Liver (tissue), 9 donors: ENCODE results near the gene SFTA2. TPM values are rescaled to one million over a fixed set of nuclear protein-coding genes. Genes with fewer than 3 reads are reported as not detected.

Experiments
- DNase-seq: peaks from one replicate; pipeline ENCODE4 v3.0.0-alpha.2; 2017; ENCODE audit warnings: low spot score
- H3K27ac ChIP-seq, 2 donors: one replicate each; pipeline ENCODE4 v1.7.0; 2013; ENCODE audit warnings: inconsistent platforms in 2 of 2, low read length in 2 of 2, control low read depth in 1 of 2, low read depth in 1 of 2, mild to moderate bottlenecking in 1 of 2
- H3K27me3 ChIP-seq, 4 donors: one replicate each; pipeline versions ENCODE4 v1.6.1 to v1.7.0; 2013; ENCODE audit warnings: low read length in 3 of 4, inconsistent platforms in 1 of 4, mild to moderate bottlenecking in 1 of 4, moderate library complexity in 1 of 4; ENCODE audit not compliant: control insufficient read depth in 4 of 4, insufficient read depth in 4 of 4
- H3K36me3 ChIP-seq, 4 donors: one replicate each; pipeline versions ENCODE4 v1.6.1 to v1.7.0; 2013; ENCODE audit warnings: low read length in 3 of 4, mild to moderate bottlenecking in 3 of 4, low read depth in 1 of 4, moderate library complexity in 1 of 4; ENCODE audit not compliant: control insufficient read depth in 4 of 4, insufficient read depth in 3 of 4
- H3K4me1 ChIP-seq, 4 donors: one replicate each; pipeline versions ENCODE4 v1.6.1 to v1.7.0; 2013; ENCODE audit warnings: low read length in 3 of 4, mild to moderate bottlenecking in 3 of 4, moderate library complexity in 1 of 4; ENCODE audit not compliant: control insufficient read depth in 4 of 4, insufficient read depth in 4 of 4
- H3K4me3 ChIP-seq, 3 donors: one replicate each; pipeline versions ENCODE4 v1.6.1 to v1.7.0; 2013; ENCODE audit warnings: low read length in 3 of 3, control low read depth in 1 of 3, low read depth in 1 of 3, mild to moderate bottlenecking in 1 of 3
- H3K9ac ChIP-seq, 2 donors: one replicate each; pipeline ENCODE4 v1.7.0; 2013; ENCODE audit warnings: low read length in 2 of 2, mild to moderate bottlenecking in 2 of 2, moderate library complexity in 2 of 2, control low read depth in 1 of 2, low read depth in 1 of 2
- H3K9me3 ChIP-seq, 4 donors: one replicate each; pipeline versions ENCODE4 v1.6.1 to v1.7.0; 2013; ENCODE audit warnings: low read length in 3 of 4; ENCODE audit not compliant: control insufficient read depth in 4 of 4
- ATF3 ChIP-seq: IDR thresholded peaks from 2 replicates; pipeline ENCODE4 v1.6.1; 2016; ENCODE audit warnings: antibody characterized with exemption
- CTCF ChIP-seq: fragments of 150-350 bp; IDR thresholded peaks from 2 replicates; pipeline ENCODE4 v1.5.1; 2017; ENCODE audit warnings: improper control_type of control experiment, low read depth, low read length; ENCODE audit not compliant: missing input control
- EGR1 ChIP-seq, 2 donors: IDR thresholded peaks; 2 replicates each; pipeline ENCODE4 v1.6.1; 2016 to 2018; ENCODE audit warnings: antibody characterized with exemption in 2 of 2, low read depth in 2 of 2
- FOXA1 ChIP-seq: IDR thresholded peaks from 2 replicates; pipeline ENCODE4 v1.6.1; 2016; ENCODE audit warnings: antibody characterized with exemption
- GABPA ChIP-seq, 2 donors: IDR thresholded peaks in 1 of 2; conservative IDR thresholded peaks in 1 of 2; 2 replicates each; pipeline ENCODE4 v1.6.1; 2016; ENCODE audit warnings: antibody characterized with exemption in 2 of 2, mild to moderate bottlenecking in 1 of 2, moderate library complexity in 1 of 2
- HNF4A ChIP-seq, 2 donors: conservative IDR thresholded peaks; 2 replicates each; pipeline ENCODE4 v1.6.1; 2016; ENCODE audit warnings: antibody characterized with exemption in 2 of 2, mild to moderate bottlenecking in 2 of 2
- HNF4G ChIP-seq: IDR thresholded peaks from 2 replicates; pipeline ENCODE4 v1.6.1; 2016; ENCODE audit warnings: antibody characterized with exemption
- JUND ChIP-seq, 2 donors: IDR thresholded peaks; 2 replicates each; pipeline ENCODE4 v1.6.1; 2016; ENCODE audit warnings: antibody characterized with exemption in 2 of 2
- MAX ChIP-seq: IDR thresholded peaks from 2 replicates; pipeline ENCODE4 v1.6.1; 2016; ENCODE audit warnings: antibody characterized with exemption
- NR2F2 ChIP-seq: IDR thresholded peaks from 2 replicates; pipeline ENCODE4 v1.6.1; 2016; ENCODE audit warnings: antibody characterized with exemption
- RAD21 ChIP-seq, 2 donors: IDR thresholded peaks; 2 replicates each; pipeline ENCODE4 v1.6.1; 2016; ENCODE audit warnings: antibody characterized with exemption in 2 of 2, mild to moderate bottlenecking in 2 of 2
- REST ChIP-seq: IDR thresholded peaks from 2 replicates; pipeline ENCODE4 v1.6.1; 2016; ENCODE audit warnings: antibody characterized with exemption, mild to moderate bottlenecking
- RXRA ChIP-seq, 2 donors: IDR thresholded peaks; 2 replicates each; pipeline ENCODE4 v1.6.1; 2017 to 2018; ENCODE audit warnings: antibody characterized with exemption in 2 of 2, mild to moderate bottlenecking in 1 of 2
- TAF1 ChIP-seq: conservative IDR thresholded peaks from 2 replicates; pipeline ENCODE4 v1.6.1; 2016; ENCODE audit warnings: antibody characterized with exemption, mild to moderate bottlenecking
- YY1 ChIP-seq: IDR thresholded peaks from 2 replicates; pipeline ENCODE4 v1.6.1; 2016; ENCODE audit warnings: antibody characterized with exemption, mild to moderate bottlenecking
- ZBTB33 ChIP-seq: IDR thresholded peaks from 2 replicates; pipeline ENCODE4 v1.6.1; 2016; ENCODE audit warnings: antibody characterized with exemption
- WGBS: extraction: QIAGEN DNeasy Blood & Tissue Kit; methylation state at CpG from one replicate; pipeline ENCODE4 v1.1.7; 2013; 5-methylcytosine and 5-hydroxymethylcytosine counted together
- polyA plus RNA-seq, 2 donors: library from polyadenylated mRNA; stranded (reverse) in 1 of 2; unstranded in 1 of 2; fragments of 200-250 nt in 1 of 2; fragments of >200 nt in 1 of 2; fragmentation: Nextera tagmentation in 1 of 2; extraction: Ambion mirVana in 1 of 2; gene quantifications; one replicate each; pipeline versions ENCODE4 v1.2.1 to v1.2.3, GENCODE V29; 2013 to 2015
- total RNA-seq, 2 donors: library from RNA; depleted of rRNA; stranded (reverse); fragments of >200 nt; gene quantifications; one replicate each; pipeline ENCODE4 v1.2.3, GENCODE V29; 2014
- donor health status: healthy.
- donor health status: healthy.
- donor health status: healthy.
- donor health status: healthy.
- donor health status: healthy.

The SFTA2 gene
- total and polyA plus RNA-seq, 4 donors: 0.60 TPM; not detected in 3

GRCh38 chr6:30954631-30955366, 22.8 kb upstream of the SFTA2 start:
- Histone ChIP-seq H3K9me3 (peaks cover 0 to 4% (median 0%) of the 10 kb centered on the region in 4 donors), H3K9ac (no peak overlapping the region), H3K27me3 (peaks cover 0 to 11% (median 3%) of the 10 kb centered on the region in 4 donors), H3K36me3 (no peaks in the 10 kb centered on the region), H3K4me3 (peak overlapping the region in 1 of 3 donors; percentile 34), H3K4me1 (peaks cover 0 to 4% (median 0%) of the 10 kb centered on the region in 4 donors), H3K27ac (no peak overlapping the region)
- no peak for DNase-seq
- 47% methylated on average over 9 of the region's 9 CpGs for whole genome bisulfite sequencing
- TF ChIP-seq REST (no peak), NR2F2 (no peak), MAX (no peak), ZBTB33 (no peak), RXRA (IDR thresholded peaks at IDR 0.05) (no peak), RAD21 (IDR thresholded peaks at IDR 0.05) (no peak), CTCF (no peak), ATF3 (no peak), EGR1 (IDR thresholded peaks at IDR 0.05; ENCODE audit: low read depth in 2 of 2) (no peak), TAF1 (no peak), HNF4G (no peak), HNF4A (conservative IDR thresholded peaks at IDR 0.05) (no peak), JUND (IDR thresholded peaks at IDR 0.05) (no peak), YY1 (no peak), GABPA (IDR thresholded peaks at IDR 0.05 in 1 of 2, conservative IDR thresholded peaks at IDR 0.05 in 1 of 2) (no peak), FOXA1 (no peak)
